ENCODE data around the gene STYXL1. TPM values are rescaled to one million over a fixed set of nuclear protein-coding genes. Genes with fewer than 3 reads are reported as not detected.
A peak's percentile ranks its signal among the peaks of the same experiment; 100 is the strongest.

Gene STYXL1
- total RNA-seq, 1 experiment from 2014 or later = 49.3 TPM

- intact Hi-C loops (cut with micrococcal nuclease) = no loop called here
- no peak for DNase-seq (ENCODE audit: unreplicated experiment)
- Mint-ChIP-seq H3K4me3 (ENCODE audit: unreplicated experiment) (no peak overlapping the region), H3K9me3 (ENCODE audit: unreplicated experiment) (no peaks in the 10 kb centered on the region), H3K27ac (ENCODE audit: low read depth, unreplicated experiment) (no peak overlapping the region), H3K36me3 (ENCODE audit: insufficient read depth, unreplicated experiment) (peaks cover 16% of the 10 kb centered on the region), H3K27me3 (ENCODE audit: insufficient read depth, unreplicated experiment) (no peaks in the 10 kb centered on the region), H3K4me1 (ENCODE audit: insufficient read depth, unreplicated experiment) (no peaks in the 10 kb centered on the region)
- POLR2A ChIA-PET = no interaction called here
- no TSS peak for BruUV-seq (replicated peaks)
- TF ChIP-seq, protein P1, sequence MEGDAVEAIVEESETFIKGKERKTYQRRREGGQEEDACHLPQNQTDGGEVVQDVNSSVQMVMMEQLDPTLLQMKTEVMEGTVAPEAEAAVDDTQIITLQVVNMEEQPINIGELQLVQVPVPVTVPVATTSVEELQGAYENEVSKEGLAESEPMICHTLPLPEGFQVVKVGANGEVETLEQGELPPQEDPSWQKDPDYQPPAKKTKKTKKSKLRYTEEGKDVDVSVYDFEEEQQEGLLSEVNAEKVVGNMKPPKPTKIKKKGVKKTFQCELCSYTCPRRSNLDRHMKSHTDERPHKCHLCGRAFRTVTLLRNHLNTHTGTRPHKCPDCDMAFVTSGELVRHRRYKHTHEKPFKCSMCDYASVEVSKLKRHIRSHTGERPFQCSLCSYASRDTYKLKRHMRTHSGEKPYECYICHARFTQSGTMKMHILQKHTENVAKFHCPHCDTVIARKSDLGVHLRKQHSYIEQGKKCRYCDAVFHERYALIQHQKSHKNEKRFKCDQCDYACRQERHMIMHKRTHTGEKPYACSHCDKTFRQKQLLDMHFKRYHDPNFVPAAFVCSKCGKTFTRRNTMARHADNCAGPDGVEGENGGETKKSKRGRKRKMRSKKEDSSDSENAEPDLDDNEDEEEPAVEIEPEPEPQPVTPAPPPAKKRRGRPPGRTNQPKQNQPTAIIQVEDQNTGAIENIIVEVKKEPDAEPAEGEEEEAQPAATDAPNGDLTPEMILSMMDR (IDR thresholded peaks at IDR 0.05; ENCODE audit: unreplicated experiment) = no peak
- CTCF ChIA-PET = interaction anchor here (0.6 kb wide), 2 partner anchors 57 to 172 kb away, joined by 3 read pairs; no protein-coding TSS in a partner anchor
These were observed 93.9 kb downstream of the STYXL1 start for GRCh38 chr7:75953931-75954330.

GRCh38 chr7:75953431-75953830 lies 94.4 kb downstream of the STYXL1 start:
- Mint-ChIP-seq H3K9me3 (ENCODE audit: unreplicated experiment) (no peaks in the 10 kb centered on the region), H3K27me3 (ENCODE audit: insufficient read depth, unreplicated experiment) (no peaks in the 10 kb centered on the region), H3K27ac (ENCODE audit: low read depth, unreplicated experiment) (no peak overlapping the region), H3K4me1 (ENCODE audit: insufficient read depth, unreplicated experiment) (no peaks in the 10 kb centered on the region), H3K36me3 (ENCODE audit: insufficient read depth, unreplicated experiment) (peaks cover 14% of the 10 kb centered on the region), H3K4me3 (ENCODE audit: unreplicated experiment) (no peak overlapping the region)
- TF ChIP-seq, protein P1 (IDR thresholded peaks at IDR 0.05; ENCODE audit: unreplicated experiment) = no peak
- no peak for DNase-seq (ENCODE audit: unreplicated experiment)
- BruUV-seq (replicated peaks) = no TSS peak
- ChIA-PET POLR2A (no interaction called here), CTCF (no interaction called here)
- intact Hi-C loops (cut with micrococcal nuclease) = no loop called here

DNA sequence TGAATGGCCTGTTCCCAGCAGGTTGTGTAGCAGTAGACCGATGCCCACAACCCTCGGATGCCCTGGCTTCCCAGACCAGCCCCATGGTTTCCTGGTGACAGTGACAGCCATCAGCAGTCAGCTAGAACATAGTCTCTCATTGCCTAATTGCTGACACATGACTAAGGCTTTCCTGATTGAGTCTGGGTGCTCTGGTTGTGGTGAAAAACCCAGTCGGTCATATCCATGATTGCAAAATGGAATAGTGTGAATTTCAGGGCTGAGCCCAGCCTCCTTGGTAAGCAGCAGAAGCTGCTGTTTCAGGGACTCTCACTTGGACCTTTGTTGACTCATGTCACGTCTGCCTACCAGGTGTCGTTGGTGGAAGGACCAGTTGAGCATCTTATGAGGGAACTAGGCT lies 96.3 kb downstream of the STYXL1 start:
- TF ChIP-seq, protein P1 (IDR thresholded peaks at IDR 0.05; ENCODE audit: unreplicated experiment) = no peak
- ChIA-PET CTCF (interaction anchor here (0.6 to 1.2 kb wide), 2 partner anchors 68 to 69 kb away, joined by 3 to 4 read pairs; no protein-coding TSS in a partner anchor), POLR2A (interaction anchor here (0.6 kb wide), 3 partner anchors 35 to 78 kb away, joined by 3 read pairs; no protein-coding TSS in a partner anchor)
- DNase-seq (ENCODE audit: unreplicated experiment) = peak; percentile 77
- H3K27ac Mint-ChIP-seq (ENCODE audit: low read depth, unreplicated experiment) = no peak overlapping the region
- no TSS peak for BruUV-seq (replicated peaks)
- intact Hi-C loops (cut with micrococcal nuclease) = no loop called here
- peaks cover 14% of the 10 kb centered on the region for H3K36me3 Mint-ChIP-seq (ENCODE audit: insufficient read depth, unreplicated experiment)
- H3K27me3 Mint-ChIP-seq (ENCODE audit: insufficient read depth, unreplicated experiment) = no peaks in the 10 kb centered on the region
- H3K4me3 Mint-ChIP-seq (ENCODE audit: unreplicated experiment) = no peak overlapping the region
- H3K4me1 Mint-ChIP-seq (ENCODE audit: insufficient read depth, unreplicated experiment) = no peaks in the 10 kb centered on the region
- H3K9me3 Mint-ChIP-seq (ENCODE audit: unreplicated experiment) = no peaks in the 10 kb centered on the region

DNA sequence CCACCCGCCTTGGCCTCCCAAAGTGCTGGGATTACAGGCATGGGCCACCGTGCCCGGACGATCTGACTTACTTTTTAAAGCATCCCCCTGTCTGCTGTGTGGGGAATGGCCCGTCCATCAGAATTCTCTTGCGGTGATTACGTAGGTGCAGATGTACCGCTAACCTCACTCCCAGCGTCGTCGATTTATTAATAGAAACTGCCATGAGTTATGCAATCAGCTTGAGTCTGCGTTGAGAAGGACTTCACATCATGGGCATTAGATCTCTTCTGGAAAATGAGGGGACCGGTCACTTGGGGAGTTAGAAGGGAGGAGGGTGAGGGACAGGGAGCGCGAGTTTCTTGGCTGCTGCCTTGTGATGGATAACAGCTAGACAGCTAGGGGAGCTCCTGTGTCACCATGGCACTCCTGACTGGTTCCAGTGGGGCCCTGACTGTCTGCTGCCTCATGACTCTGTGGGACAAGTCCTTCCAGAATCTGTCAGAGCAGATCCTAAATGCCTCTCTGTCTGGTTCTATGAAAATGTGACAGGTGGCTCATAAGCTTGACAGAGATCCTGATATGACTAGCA lies 97.6 kb downstream of the STYXL1 start:
- TF ChIP-seq, protein P1 (IDR thresholded peaks at IDR 0.05; ENCODE audit: unreplicated experiment) = no peak
- peaks cover 10% of the 10 kb centered on the region for H3K4me1 Mint-ChIP-seq (ENCODE audit: insufficient read depth, unreplicated experiment)
- peaks cover 5% of the 10 kb centered on the region for H3K36me3 Mint-ChIP-seq (ENCODE audit: insufficient read depth, unreplicated experiment)
- no peaks in the 10 kb centered on the region for H3K9me3 Mint-ChIP-seq (ENCODE audit: unreplicated experiment)
- POLR2A ChIA-PET = no interaction called here
- no peak for DNase-seq (ENCODE audit: unreplicated experiment)
- BruUV-seq (replicated peaks) = no TSS peak
- no peaks in the 10 kb centered on the region for H3K27me3 Mint-ChIP-seq (ENCODE audit: insufficient read depth, unreplicated experiment)
- CTCF ChIA-PET = interaction anchor here (0.6 to 1.2 kb wide), 2 partner anchors 70 to 215 kb away, joined by 4 read pairs; no protein-coding TSS in a partner anchor
- H3K27ac Mint-ChIP-seq (ENCODE audit: low read depth, unreplicated experiment) = peak overlapping the region; percentile 46
- no peak overlapping the region for H3K4me3 Mint-ChIP-seq (ENCODE audit: unreplicated experiment)
- intact Hi-C loops (cut with micrococcal nuclease) = no loop called here
